Thyroid gland (tissue), 4 donors: ENCODE results near the gene TMEM242.

Experiments
- POLR2A ChIP-seq, 2 donors: fragments of 450-650 bp; IDR thresholded peaks; one replicate each; pipeline ENCODE4 v1.6.1; 2017; ENCODE audit warnings: antibody characterized with exemption in 2 of 2, mild to moderate bottlenecking in 2 of 2, moderate library complexity in 1 of 2
- TF ChIP-seq, protein P1 (sequence below), 6 experiments: fragments of 200-600 bp in 3 of 6; fragments of 450-650 bp in 3 of 6; sonication (generic) in 3 of 6; IDR thresholded peaks; one replicate each; pipeline ENCODE4 v1.5.1; 2016 to 2019; ENCODE audit warnings: antibody characterized with exemption in 6 of 6, mild to moderate bottlenecking in 2 of 6, inconsistent platforms in 1 of 6, moderate library complexity in 1 of 6

DNA sequence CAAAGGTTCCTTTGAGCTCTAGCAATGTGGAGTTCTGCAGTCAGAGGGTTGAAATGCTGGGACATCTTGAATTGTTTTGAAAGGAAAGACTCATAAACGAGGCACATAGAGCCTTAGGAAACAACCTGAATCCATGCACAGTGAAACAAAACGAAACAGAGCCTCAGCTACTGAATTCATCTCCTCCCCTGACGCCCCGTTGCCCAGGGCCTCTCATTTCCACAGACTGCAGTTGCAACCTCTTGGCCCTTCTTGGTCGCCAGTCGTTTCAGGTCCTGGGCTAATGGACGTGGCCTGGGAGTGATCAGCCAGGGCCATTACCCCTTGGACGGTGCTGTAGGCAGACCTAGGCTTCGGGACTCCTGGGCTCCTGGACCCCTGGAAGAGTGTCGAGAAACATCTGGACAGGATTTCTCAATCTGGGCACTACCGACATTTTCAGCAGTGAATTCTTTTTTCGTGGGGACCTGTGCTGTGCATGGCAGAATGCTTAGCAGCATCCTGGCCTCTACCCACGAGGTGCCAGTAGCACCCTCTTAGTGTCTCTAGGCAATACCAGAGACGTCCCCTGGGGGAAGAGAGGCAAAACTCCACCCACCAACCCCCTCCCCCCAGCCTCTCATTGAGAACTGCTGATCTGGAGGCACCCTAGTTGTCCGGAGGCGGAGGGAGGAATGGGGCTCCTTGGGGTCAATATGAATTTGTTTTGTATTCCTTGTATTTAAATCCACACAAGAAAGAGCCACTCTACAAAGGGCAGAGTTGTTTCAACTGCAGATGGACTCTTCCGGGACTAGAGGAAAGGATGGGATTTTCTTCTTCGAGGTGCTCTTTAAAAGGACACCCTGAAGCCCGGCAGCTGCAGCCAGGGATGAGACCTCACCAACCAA lies 50.2 kb downstream of the TMEM242 start:
- TF ChIP-seq, protein P1, sequence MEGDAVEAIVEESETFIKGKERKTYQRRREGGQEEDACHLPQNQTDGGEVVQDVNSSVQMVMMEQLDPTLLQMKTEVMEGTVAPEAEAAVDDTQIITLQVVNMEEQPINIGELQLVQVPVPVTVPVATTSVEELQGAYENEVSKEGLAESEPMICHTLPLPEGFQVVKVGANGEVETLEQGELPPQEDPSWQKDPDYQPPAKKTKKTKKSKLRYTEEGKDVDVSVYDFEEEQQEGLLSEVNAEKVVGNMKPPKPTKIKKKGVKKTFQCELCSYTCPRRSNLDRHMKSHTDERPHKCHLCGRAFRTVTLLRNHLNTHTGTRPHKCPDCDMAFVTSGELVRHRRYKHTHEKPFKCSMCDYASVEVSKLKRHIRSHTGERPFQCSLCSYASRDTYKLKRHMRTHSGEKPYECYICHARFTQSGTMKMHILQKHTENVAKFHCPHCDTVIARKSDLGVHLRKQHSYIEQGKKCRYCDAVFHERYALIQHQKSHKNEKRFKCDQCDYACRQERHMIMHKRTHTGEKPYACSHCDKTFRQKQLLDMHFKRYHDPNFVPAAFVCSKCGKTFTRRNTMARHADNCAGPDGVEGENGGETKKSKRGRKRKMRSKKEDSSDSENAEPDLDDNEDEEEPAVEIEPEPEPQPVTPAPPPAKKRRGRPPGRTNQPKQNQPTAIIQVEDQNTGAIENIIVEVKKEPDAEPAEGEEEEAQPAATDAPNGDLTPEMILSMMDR (IDR thresholded peaks at IDR 0.05), result no peak
- TF ChIP-seq POLR2A (IDR thresholded peaks at IDR 0.05), result no peak
